ENCODE measurements around the gene IRF4. TPM values are rescaled to one million over a fixed set of nuclear protein-coding genes. Genes with fewer than 3 reads are reported as not detected.
"Not testable (repeated sequence)": the region's sequence is repeated elsewhere in the genome, so short reads cannot be mapped to it uniquely, and the experiment has no call there.

Gene IRF4
- total RNA-seq, 1 donor from 2014 or later, result 0.04 TPM

- no peak for DNase-seq (ENCODE audit: low read depth)
- Histone ChIP-seq H3K36me3 (ENCODE audit: control insufficient read depth, insufficient read depth, low read length) (no peaks in the 10 kb centered on the region), H3K4me3 (ENCODE audit: low read depth, low read length) (no peak overlapping the region), H3K27me3 (ENCODE audit: control insufficient read depth, insufficient read depth, low read length) (no peaks in the 10 kb centered on the region)
- no peak for TF ChIP-seq CTCF (IDR thresholded peaks at IDR 0.05; ENCODE audit: insufficient read depth, low read length, poor library complexity, severe bottlenecking)
These were observed 31.7 kb downstream of the IRF4 start for GRCh38 chr6:423055-423798.

- Histone ChIP-seq H3K4me3 (ENCODE audit: low read depth, low read length) (no peak overlapping the region), H3K36me3 (ENCODE audit: control insufficient read depth, insufficient read depth, low read length) (no peaks in the 10 kb centered on the region), H3K27me3 (ENCODE audit: control insufficient read depth, insufficient read depth, low read length) (no peaks in the 10 kb centered on the region)
- TF ChIP-seq CTCF (IDR thresholded peaks at IDR 0.05; ENCODE audit: insufficient read depth, low read length, poor library complexity, severe bottlenecking), result no peak
- DNase-seq (ENCODE audit: low read depth), result no peak
These were observed 32.3 kb downstream of the IRF4 start for GRCh38 chr6:423799-424345.

- TF ChIP-seq CTCF (IDR thresholded peaks at IDR 0.05; ENCODE audit: insufficient read depth, low read length, poor library complexity, severe bottlenecking), result no peak
- H3K4me3 ChIP-seq (ENCODE audit: low read depth, low read length), result no peak overlapping the region
- DNase-seq (ENCODE audit: low read depth), result no peak
- H3K27me3 ChIP-seq (ENCODE audit: control insufficient read depth, insufficient read depth, low read length), result no peaks in the 10 kb centered on the region
- no peaks in the 10 kb centered on the region for H3K36me3 ChIP-seq (ENCODE audit: control insufficient read depth, insufficient read depth, low read length)
These were observed 33.3 kb downstream of the IRF4 start for GRCh38 chr6:424741-425417.

GRCh38 chr6:425418-425788 lies 33.9 kb downstream of the IRF4 start:
- not testable (repeated sequence) for H3K27me3 ChIP-seq (ENCODE audit: control insufficient read depth, insufficient read depth, low read length); DNase-seq (ENCODE audit: low read depth); H3K4me3 ChIP-seq (ENCODE audit: low read depth, low read length); H3K36me3 ChIP-seq (ENCODE audit: control insufficient read depth, insufficient read depth, low read length)

GRCh38 chr6:426198-426738 lies 34.7 kb downstream of the IRF4 start:
- not testable (repeated sequence) for H3K27me3 ChIP-seq (ENCODE audit: control insufficient read depth, insufficient read depth, low read length); DNase-seq (ENCODE audit: low read depth); H3K36me3 ChIP-seq (ENCODE audit: control insufficient read depth, insufficient read depth, low read length); H3K4me3 ChIP-seq (ENCODE audit: low read depth, low read length)

- DNase-seq (ENCODE audit: low read depth), result no peak
- Histone ChIP-seq H3K27me3 (ENCODE audit: control insufficient read depth, insufficient read depth, low read length) (no peaks in the 10 kb centered on the region), H3K36me3 (ENCODE audit: control insufficient read depth, insufficient read depth, low read length) (no peaks in the 10 kb centered on the region), H3K4me3 (ENCODE audit: low read depth, low read length) (no peak overlapping the region)
- no peak for TF ChIP-seq CTCF (IDR thresholded peaks at IDR 0.05; ENCODE audit: insufficient read depth, low read length, poor library complexity, severe bottlenecking)
These were observed 36.6 kb downstream of the IRF4 start for GRCh38 chr6:428047-428603.

Data from kidney epithelial cell (primary cell).